Measurements from ENCODE around the gene SKI. TPM values are rescaled to one million over a fixed set of nuclear protein-coding genes. Genes with fewer than 3 reads are reported as not detected.

SKI gene
- total and polyA plus RNA-seq, 10 of the 15 experiments (the other 5 are each of a cell fraction or from before 2014, with no cell fraction given): 0.03 to 14.9 (median 0.96) TPM

- TF ChIP-seq MLLT1 (IDR thresholded peaks at IDR 0.05) (no peak), CBFB (IDR thresholded peaks at IDR 0.05; ENCODE audit: low read depth) (no peak), ZNF274 (IDR thresholded peaks at IDR 0.05; ENCODE audit: insufficient read depth, insufficient read length) (no peak)
Measured at GRCh38 chr1:2234762-2235113, 6.6 kb downstream of the SKI start (continued).

GRCh38 chr1:2235300-2235998 is 7.3 kb downstream of the SKI start:
- H4K20me1 ChIP-seq (ENCODE audit: control insufficient read depth, insufficient read depth): no peaks in the 10 kb centered on the region
- H3K4me3 ChIP-seq: no peak overlapping the region
- H2AFZ ChIP-seq (ENCODE audit: control insufficient read depth, low read depth, low read length): no peak overlapping the region
- ChIA-PET CTCF (interaction anchor here (1.5 to 1.9 kb wide), 3 partner anchors 14 to 72 kb away, joined by 3 to 8 read pairs (median 5); partner anchors contain the start of gene FAAP20), RAD21 (ENCODE audit: unreplicated experiment) (interaction anchor here (3.0 kb wide), 1 partner anchor 65 kb away, joined by 13 read pairs; no protein-coding TSS in a partner anchor), POLR2A (interaction anchor here (1.3 to 1.6 kb wide), 2 partner anchors 35 to 55 kb away, joined by 3 read pairs; no protein-coding TSS in a partner anchor), SMC1A (ENCODE audit: uncharacterized antibody, unreplicated experiment) (interaction anchor here (1.2 kb wide), 1 partner anchor 37 kb away, joined by 4 read pairs; no protein-coding TSS in a partner anchor)
- H3K79me2 ChIP-seq (ENCODE audit: control insufficient read depth, insufficient read depth, low read length): peaks cover 56% of the 10 kb centered on the region
- H3K27ac ChIP-seq (ENCODE audit: control insufficient read depth, insufficient read depth): no peak overlapping the region
- FAIRE-seq (no peak), ATAC-seq (no peak), DNase-seq (ENCODE audit: low read depth, low spot score) (no peak)
- H3K9ac ChIP-seq (ENCODE audit: control insufficient read depth, insufficient read depth, low read length): no peak overlapping the region; the same call in 1 of the 2 replicates
- TF ChIP-seq ASH2L (IDR thresholded peaks at IDR 0.05; ENCODE audit: borderline replicate concordance, low read depth): no peak
- no peak for TF ChIP-seq MTA2 (IDR thresholded peaks at IDR 0.05; ENCODE audit: low read depth)
- no peak for TF ChIP-seq NFYB (IDR thresholded peaks at IDR 0.05; ENCODE audit: insufficient read depth, low read depth, low read length)
- no peak for TF ChIP-seq RBBP5 (conservative IDR thresholded peaks at IDR 0.05)
- TF ChIP-seq SP1 (IDR thresholded peaks at IDR 0.05; ENCODE audit: low read depth, low read length): no peak
- no peak for TF ChIP-seq NFIC (IDR thresholded peaks at IDR 0.05; ENCODE audit: low read depth, low read length)
- no peak for TF ChIP-seq NR2C1 (IDR thresholded peaks at IDR 0.05)
- no peak for TF ChIP-seq KLF5 (IDR thresholded peaks at IDR 0.05; ENCODE audit: partially characterized antibody)
- TF ChIP-seq SKIL (IDR thresholded peaks at IDR 0.05; ENCODE audit: low read depth, poor library complexity, severe bottlenecking): no peak
- in situ Hi-C loops (cut with MboI): no loop called here
- intact Hi-C loops (cut with micrococcal nuclease; ENCODE audit: unreplicated experiment): loop anchor here (10.0 kb wide), 1 partner anchor 59 kb away; no protein-coding TSS in a partner anchor
- H3K4me2 ChIP-seq (ENCODE audit: control insufficient read depth, insufficient read depth): peak overlapping the region; percentile 33; the same call in 1 of the 2 replicates
- no peaks in the 10 kb centered on the region for H3K27me3 ChIP-seq (replicated peaks in 1 of 2; ENCODE audit: control insufficient read depth in 2 of 2, insufficient read depth in 2 of 2, low read length in 1 of 2)
- no TSS peak for BruUV-seq (replicated peaks)
- 88% methylated on average over 22 of the region's 22 CpGs for WGBS (ENCODE audit: insufficient coverage, insufficient replicate concordance, low lambda C conversion rate, missing lambda C conversion rate)
- peaks cover 0 to 2% of the 10 kb centered on the region in 2 experiments; a peak in 2 of 4 replicates for H3K36me3 ChIP-seq (ENCODE audit: control insufficient read depth in 2 of 2, insufficient read depth in 2 of 2, low read length in 1 of 2)
- H3K9me3 ChIP-seq (replicated peaks; ENCODE audit: control insufficient read depth, insufficient read depth, low read length): no peaks in the 10 kb centered on the region
- peaks cover 27% of the 10 kb centered on the region for H3K4me1 ChIP-seq (ENCODE audit: control insufficient read depth, insufficient read depth, low read length)
